Measurements from ENCODE around the gene TAF10. TPM values are rescaled to one million over a fixed set of nuclear protein-coding genes. Genes with fewer than 3 reads are reported as not detected.
A peak's percentile ranks its signal among the peaks of the same experiment; 100 is the strongest.

The TAF10 gene
- total RNA-seq, 1 donor from 2014 or later: 43.2 TPM

- Histone ChIP-seq H3K36me3 (ENCODE audit: control insufficient read depth, insufficient read depth, low read length) (no peaks in the 10 kb centered on the region), H3K4me3 (ENCODE audit: low read depth, low read length) (no peak overlapping the region), H3K27me3 (ENCODE audit: control insufficient read depth, insufficient read depth, low read length) (no peaks in the 10 kb centered on the region)
- no peak for FAIRE-seq
- no peak for DNase-seq (ENCODE audit: low read depth)
- no peak for TF ChIP-seq CTCF (IDR thresholded peaks at IDR 0.05; ENCODE audit: insufficient read depth, low read length, severe bottlenecking)
Measured at GRCh38 chr11:6579681-6580080, 32.3 kb downstream of the TAF10 start.

- DNase-seq (ENCODE audit: low read depth): no peak
- H3K4me3 ChIP-seq (ENCODE audit: low read depth, low read length): no peak overlapping the region
- FAIRE-seq: no peak
- no peak for TF ChIP-seq CTCF (IDR thresholded peaks at IDR 0.05; ENCODE audit: insufficient read depth, low read length, severe bottlenecking)
- no peaks in the 10 kb centered on the region for H3K27me3 ChIP-seq (ENCODE audit: control insufficient read depth, insufficient read depth, low read length)
- H3K36me3 ChIP-seq (ENCODE audit: control insufficient read depth, insufficient read depth, low read length): no peaks in the 10 kb centered on the region
Measured at GRCh38 chr11:6578134-6578533, 33.9 kb downstream of the TAF10 start.

- DNase-seq (ENCODE audit: low read depth) (no peak), FAIRE-seq (no peak)
- Histone ChIP-seq H3K27me3 (ENCODE audit: control insufficient read depth, insufficient read depth, low read length) (no peaks in the 10 kb centered on the region), H3K36me3 (ENCODE audit: control insufficient read depth, insufficient read depth, low read length) (no peaks in the 10 kb centered on the region), H3K4me3 (ENCODE audit: low read depth, low read length) (no peak overlapping the region)
- no peak for TF ChIP-seq CTCF (IDR thresholded peaks at IDR 0.05; ENCODE audit: insufficient read depth, low read length, severe bottlenecking)
Measured at GRCh38 chr11:6576471-6577373, 35.3 kb downstream of the TAF10 start.

- FAIRE-seq (no peak), DNase-seq (ENCODE audit: low read depth) (no peak)
- Histone ChIP-seq H3K4me3 (ENCODE audit: low read depth, low read length) (no peak overlapping the region), H3K27me3 (ENCODE audit: control insufficient read depth, insufficient read depth, low read length) (no peaks in the 10 kb centered on the region), H3K36me3 (ENCODE audit: control insufficient read depth, insufficient read depth, low read length) (no peaks in the 10 kb centered on the region)
- TF ChIP-seq CTCF (IDR thresholded peaks at IDR 0.05; ENCODE audit: insufficient read depth, low read length, severe bottlenecking): no peak
Measured at GRCh38 chr11:6574816-6575715, 37.0 kb downstream of the TAF10 start.

GRCh38 chr11:6572215-6572614 is 39.8 kb downstream of the TAF10 start:
- DNase-seq (ENCODE audit: low read depth): peak; percentile 61
- FAIRE-seq: no peak
- Histone ChIP-seq H3K36me3 (ENCODE audit: control insufficient read depth, insufficient read depth, low read length) (no peaks in the 10 kb centered on the region), H3K27me3 (ENCODE audit: control insufficient read depth, insufficient read depth, low read length) (no peaks in the 10 kb centered on the region), H3K4me3 (ENCODE audit: low read depth, low read length) (no peak overlapping the region)
- no peak for TF ChIP-seq CTCF (IDR thresholded peaks at IDR 0.05; ENCODE audit: insufficient read depth, low read length, severe bottlenecking)

Measured in bronchial epithelial cell (primary cell).